ENCODE measurements around the gene COG3. TPM values are rescaled to one million over a fixed set of nuclear protein-coding genes. Genes with fewer than 3 reads are reported as not detected.

COG3 gene
- total and polyA plus RNA-seq, 11 donors, result 7.7 to 23.1 (median 15.2) TPM

GRCh38 chr13:45482571-45483173 lies 17.9 kb downstream of the COG3 start:
- TF ChIP-seq POLR2A (IDR thresholded peaks at IDR 0.05) (no peak), CTCF (IDR thresholded peaks at IDR 0.05) (no peak)
- 18 to 32% (median 21%) methylated on average over 3 of the region's 3 CpGs for WGBS, 4 donors
- intact Hi-C loops (cut with DNase I), result loop anchor here in 3 of 10 donors (5.0 to 10.0 kb wide), 2 partner anchors 108 to 110 kb away; no protein-coding TSS in a partner anchor

GRCh38 chr13:45487604-45488003 lies 22.9 kb downstream of the COG3 start:
- Histone ChIP-seq H3K4me3 (no peak overlapping the region), H3K27me3 (no peaks in the 10 kb centered on the region), H3K36me3 (peaks cover 0 to 79% (median 66%) of the 10 kb centered on the region in 9 donors), H3K4me1 (peaks cover 0 to 8% (median 1%) of the 10 kb centered on the region in 12 donors), H3K9me3 (no peaks in the 10 kb centered on the region), H3K27ac (no peak overlapping the region)
- ATAC-seq (no peak), DNase-seq (no peak)
- intact Hi-C loops (cut with DNase I), result loop anchor here in 2 of 10 donors (2.0 to 10.0 kb wide), 2 partner anchors 113 to 117 kb away; no protein-coding TSS in a partner anchor
- TF ChIP-seq POLR2A (IDR thresholded peaks at IDR 0.05) (no peak), CTCF (IDR thresholded peaks at IDR 0.05) (no peak)
- 90 to 97% (median 94%) methylated on average over 1 of the region's 1 CpG for WGBS, 4 donors

More at GRCh38 chr13:45482571-45483173, 17.9 kb downstream of the COG3 start:
- DNase-seq (no peak), ATAC-seq (peak in 2 of 4 donors; percentile 52 to 63)
- no peaks in the 10 kb centered on the region for H3K9me3 ChIP-seq
- H3K36me3 ChIP-seq, result peaks cover 0 to 80% (median 66%) of the 10 kb centered on the region in 9 donors
- H3K27me3 ChIP-seq, result no peaks in the 10 kb centered on the region
- peaks cover 0 to 24% (median 10%) of the 10 kb centered on the region in 12 donors for H3K4me1 ChIP-seq
- H3K27ac ChIP-seq, result peak overlapping the region in 5 of 12 donors; percentile 2 to 42 (median 11)
- no peak overlapping the region for H3K4me3 ChIP-seq

GRCh38 chr13:45490068-45490467 lies 25.3 kb downstream of the COG3 start:
- Histone ChIP-seq H3K27ac (no peak overlapping the region), H3K4me1 (no peaks in the 10 kb centered on the region), H3K27me3 (no peaks in the 10 kb centered on the region), H3K4me3 (no peak overlapping the region), H3K9me3 (no peaks in the 10 kb centered on the region), H3K36me3 (peaks cover 0 to 86% (median 72%) of the 10 kb centered on the region in 9 donors)
- intact Hi-C loops (cut with DNase I), result loop anchor here in 2 of 10 donors (5.0 to 10.0 kb wide), 2 partner anchors 115 to 118 kb away; no protein-coding TSS in a partner anchor
- TF ChIP-seq POLR2A (IDR thresholded peaks at IDR 0.05) (no peak), CTCF (IDR thresholded peaks at IDR 0.05) (peak in 8 of 12 donors; percentile 11 to 40 (median 24))
- 81 to 97% (median 86%) methylated on average over 1 of the region's 1 CpG for WGBS, 4 donors
- ATAC-seq (peak in 1 of 4 donors; percentile 63), DNase-seq (no peak)

- ATAC-seq (no peak), DNase-seq (no peak)
- no peak overlapping the region for H3K4me3 ChIP-seq
- H3K4me1 ChIP-seq, result no peaks in the 10 kb centered on the region
- TF ChIP-seq POLR2A (IDR thresholded peaks at IDR 0.05), result no peak
- TF ChIP-seq CTCF (IDR thresholded peaks at IDR 0.05), result no peak
- H3K9me3 ChIP-seq, result no peaks in the 10 kb centered on the region
- WGBS, 4 donors, result 90 to 100% (median 97%) methylated on average over 1 of the region's 1 CpG
- no peaks in the 10 kb centered on the region for H3K27me3 ChIP-seq
- H3K27ac ChIP-seq, result no peak overlapping the region
- intact Hi-C loops (cut with DNase I), result loop anchor here in 2 of 10 donors (5.0 to 10.0 kb wide), 2 partner anchors 118 to 120 kb away; no protein-coding TSS in a partner anchor
- H3K36me3 ChIP-seq, result peaks cover 0 to 97% (median 84%) of the 10 kb centered on the region in 9 donors
Measured at GRCh38 chr13:45492538-45492937, 27.8 kb downstream of the COG3 start.

Measured in heart left ventricle (tissue), 16 donors.